GM15510 (cell line): ENCODE measurements around the gene PKD2L1.
A peak's percentile ranks its signal among the peaks of the same experiment; 100 is the strongest.

ENCODE experiments used
- POLR2A ChIP-seq: IDR thresholded peaks from 3 replicates; pipeline ENCODE4 v1.6.1; 2011; ENCODE audit warnings: borderline replicate concordance; ENCODE audit not compliant: insufficient read length; ENCODE audit errors: extremely low read depth

Gene PKD2L1

DNA sequence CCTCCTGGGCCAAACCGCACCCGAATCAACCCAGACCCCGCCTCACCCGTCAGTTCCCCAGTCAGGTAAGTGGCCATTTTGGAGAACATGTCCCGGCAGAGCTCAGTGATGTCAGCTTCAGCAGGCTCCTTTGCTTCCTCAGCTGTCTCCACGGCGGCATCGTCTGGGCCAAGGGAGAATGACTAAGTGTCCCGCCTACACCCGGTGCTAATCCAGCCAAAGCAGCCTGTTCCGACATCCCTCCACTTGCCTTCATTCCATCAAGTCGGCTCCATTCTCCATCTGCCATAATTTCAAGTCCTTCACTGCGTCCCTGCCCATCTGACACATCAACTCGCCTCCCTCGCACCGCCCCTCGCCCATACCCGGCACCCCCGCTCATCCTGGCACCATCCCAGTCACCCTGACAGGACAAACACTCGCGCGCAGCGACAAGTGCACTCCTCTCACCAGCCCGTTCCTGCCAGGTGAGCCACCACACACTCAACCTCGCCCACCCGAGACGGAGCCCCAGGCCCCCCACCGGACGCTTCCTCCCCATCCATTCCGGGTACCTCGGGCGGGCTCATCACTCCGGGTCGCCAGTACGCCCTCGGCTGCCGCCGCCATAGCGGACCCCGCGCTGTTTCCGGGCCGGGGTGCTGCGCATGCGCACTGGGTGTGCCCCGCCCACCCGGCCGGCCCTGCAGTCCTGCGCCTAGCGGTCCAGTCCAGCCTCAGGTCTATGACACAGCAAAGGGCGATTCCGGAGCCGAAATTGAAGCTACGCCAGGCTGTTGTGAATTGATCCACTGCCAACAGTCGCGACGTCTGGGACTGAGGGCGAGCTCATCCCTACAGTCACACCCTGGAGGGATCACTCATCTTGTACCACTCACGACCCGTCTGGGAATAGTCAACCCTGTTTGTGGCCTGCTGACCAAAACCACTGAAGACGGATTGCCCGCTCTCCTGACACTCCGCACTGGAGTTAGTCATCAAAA is 43.7 kb downstream of the PKD2L1 start, which contains the start of gene BLOC1S2:
TSS of gene BLOC1S2 (minus strand) at position 630 of the 983 bp plus-strand sequence. CDS start at position 609, 21 bp downstream.
- TF ChIP-seq POLR2A: peak; percentile 95

DNA sequence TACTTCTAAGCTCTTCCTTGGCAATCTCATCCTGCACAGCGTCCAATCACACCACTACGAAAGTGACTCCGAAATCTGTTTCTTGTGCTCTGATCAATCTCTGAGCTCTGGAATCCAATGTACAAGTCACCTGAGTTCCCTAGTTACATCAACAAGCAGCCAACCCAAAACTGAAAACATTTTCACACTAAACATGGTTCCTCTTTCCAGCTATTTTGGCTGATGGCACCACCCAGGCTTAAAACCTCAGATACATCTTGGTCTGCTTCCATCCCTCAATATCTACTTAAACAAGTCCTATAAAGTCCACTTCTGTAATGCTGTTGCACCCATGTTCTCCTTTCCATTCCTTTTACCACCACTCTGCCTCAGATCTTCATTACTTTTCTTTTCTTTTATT is 47.1 kb downstream of the PKD2L1 start:
- no peak for TF ChIP-seq POLR2A

DNA sequence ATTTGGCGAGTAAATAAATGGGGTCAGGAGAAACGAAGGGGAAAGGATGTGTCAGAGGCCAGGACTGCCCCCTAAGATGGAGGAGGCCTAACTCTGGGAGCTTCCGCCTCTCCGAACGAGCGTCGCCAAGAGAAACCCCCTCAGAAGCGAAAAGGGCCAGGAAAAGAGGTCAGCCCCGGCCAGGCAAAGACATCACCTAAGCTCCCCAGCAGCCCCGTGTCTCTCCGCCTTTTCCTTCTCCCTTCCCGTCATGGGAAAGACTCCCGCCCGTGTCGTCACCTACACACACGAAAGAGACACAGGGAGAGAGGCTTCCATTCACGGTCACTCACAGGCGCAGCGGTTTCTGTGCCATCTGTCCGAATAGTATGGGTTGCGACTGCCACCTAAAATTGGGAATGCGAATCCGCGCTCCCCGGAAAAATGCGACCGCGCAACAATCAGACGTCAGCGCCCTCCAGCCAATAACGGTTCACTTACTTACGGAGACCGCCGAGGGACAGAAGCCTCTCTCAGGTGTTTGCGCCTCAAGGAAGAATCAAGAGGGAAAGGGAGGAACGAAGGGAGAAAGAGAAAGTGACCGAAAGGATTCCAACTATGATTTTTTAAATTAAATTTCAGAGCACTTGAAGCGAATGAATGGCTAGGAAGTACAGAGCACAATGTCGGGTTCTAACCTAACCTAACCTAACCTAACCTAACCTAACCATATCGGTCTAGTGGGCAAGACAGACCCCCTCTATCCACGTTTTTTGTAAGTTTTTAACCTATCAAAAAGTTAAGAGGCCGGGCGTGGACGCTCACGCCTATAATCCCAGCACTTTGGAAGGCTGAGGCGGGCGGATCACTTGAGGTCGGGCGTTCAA is 62.6 kb downstream of the PKD2L1 start, which contains the start of gene CWF19L1:
TSS of gene CWF19L1 (minus strand) at position 400 of the 866 bp plus-strand sequence. CDS start at position 355, 45 bp downstream.
- TF ChIP-seq POLR2A: peak; percentile 50

DNA sequence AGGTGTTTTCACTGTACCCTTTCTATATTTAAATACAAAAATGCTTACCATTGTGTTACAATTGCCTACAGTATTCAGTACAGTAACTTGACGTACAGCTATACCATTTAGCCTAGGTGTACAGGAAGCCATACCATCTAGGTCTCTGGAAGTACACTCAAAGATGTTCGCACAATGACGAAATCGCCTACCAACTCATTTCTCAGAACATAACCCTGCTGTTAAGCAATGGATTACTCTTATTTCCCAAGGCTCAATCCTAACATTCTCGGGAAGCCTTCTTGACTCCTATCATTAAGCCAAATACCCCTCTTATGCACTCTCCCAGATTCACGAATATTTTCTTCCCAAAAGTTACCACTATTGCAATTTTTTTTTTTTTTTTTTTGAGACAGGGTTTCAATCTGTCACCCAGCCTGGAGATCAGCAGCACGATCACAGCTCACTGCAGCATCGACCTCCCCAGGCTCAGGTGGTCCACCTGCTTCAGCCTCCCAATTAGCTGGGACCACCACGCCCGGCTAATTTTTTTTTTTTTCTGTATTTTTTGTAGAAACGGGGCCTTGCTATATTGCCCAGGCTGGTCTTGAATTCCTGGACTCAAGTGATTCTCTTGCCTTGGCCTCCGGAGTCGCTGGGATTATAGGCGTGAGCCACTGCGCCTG is 64.1 kb downstream of the PKD2L1 start:
- no peak for TF ChIP-seq POLR2A

DNA sequence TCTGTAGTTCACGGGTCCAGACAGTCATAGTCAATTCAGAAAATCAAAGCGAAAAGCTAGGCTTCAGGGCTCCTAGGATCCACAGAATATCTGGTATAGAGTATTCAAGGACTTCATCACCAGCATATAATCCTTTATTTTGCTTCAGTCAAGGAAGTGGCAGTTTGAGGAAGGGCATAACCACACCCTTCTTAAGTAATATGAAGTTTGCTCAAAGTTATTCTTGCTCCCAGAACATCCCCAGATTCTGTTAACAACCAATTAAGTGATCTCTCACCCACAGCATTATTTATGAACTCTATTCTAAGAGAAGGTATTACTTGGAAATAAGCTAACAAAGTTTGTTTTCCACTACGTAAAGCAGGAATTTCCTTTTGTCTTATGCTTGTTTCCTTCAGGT is 75.8 kb downstream of the PKD2L1 start:
- no peak for TF ChIP-seq POLR2A

DNA sequence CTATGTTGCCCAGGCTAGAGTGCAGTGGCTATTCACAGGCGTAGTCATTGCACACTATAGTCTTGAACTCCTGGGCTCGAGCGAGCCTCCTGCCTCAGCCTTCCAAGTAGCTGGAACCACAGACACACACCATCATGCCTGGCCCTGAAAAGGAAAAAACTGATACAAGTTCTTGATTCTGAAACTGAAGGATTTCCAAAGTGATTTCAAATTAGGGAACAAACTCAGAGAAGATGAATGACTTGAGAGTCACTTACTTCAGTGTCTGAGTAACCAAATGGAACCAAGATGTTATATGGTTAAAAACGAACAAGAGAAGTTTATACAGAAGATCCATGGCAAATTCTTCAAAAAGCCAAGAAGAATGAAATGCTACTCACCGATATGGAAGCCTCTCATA is 77.0 kb downstream of the PKD2L1 start:
- TF ChIP-seq POLR2A: no peak

DNA sequence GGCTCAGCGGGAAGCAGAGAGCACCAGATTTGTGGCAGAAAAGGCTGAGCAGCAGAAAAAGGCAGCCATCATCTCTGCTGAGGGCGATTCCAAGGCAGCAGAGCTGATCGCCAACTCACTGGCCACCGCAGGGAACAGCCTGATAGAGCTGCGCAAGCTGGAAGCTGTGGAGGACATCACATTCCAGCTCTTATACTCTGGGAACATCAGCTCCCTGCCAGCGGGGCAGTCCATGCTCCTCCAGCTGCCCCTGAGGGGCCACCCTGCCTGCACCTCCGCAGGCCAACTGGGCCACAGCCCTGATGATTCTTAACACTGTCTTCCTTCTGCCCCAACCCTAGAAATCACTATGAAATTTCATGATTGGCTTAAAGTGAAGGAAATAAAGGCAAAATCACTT is 81.2 kb downstream of the PKD2L1 start:
- TF ChIP-seq POLR2A: no peak

DNA sequence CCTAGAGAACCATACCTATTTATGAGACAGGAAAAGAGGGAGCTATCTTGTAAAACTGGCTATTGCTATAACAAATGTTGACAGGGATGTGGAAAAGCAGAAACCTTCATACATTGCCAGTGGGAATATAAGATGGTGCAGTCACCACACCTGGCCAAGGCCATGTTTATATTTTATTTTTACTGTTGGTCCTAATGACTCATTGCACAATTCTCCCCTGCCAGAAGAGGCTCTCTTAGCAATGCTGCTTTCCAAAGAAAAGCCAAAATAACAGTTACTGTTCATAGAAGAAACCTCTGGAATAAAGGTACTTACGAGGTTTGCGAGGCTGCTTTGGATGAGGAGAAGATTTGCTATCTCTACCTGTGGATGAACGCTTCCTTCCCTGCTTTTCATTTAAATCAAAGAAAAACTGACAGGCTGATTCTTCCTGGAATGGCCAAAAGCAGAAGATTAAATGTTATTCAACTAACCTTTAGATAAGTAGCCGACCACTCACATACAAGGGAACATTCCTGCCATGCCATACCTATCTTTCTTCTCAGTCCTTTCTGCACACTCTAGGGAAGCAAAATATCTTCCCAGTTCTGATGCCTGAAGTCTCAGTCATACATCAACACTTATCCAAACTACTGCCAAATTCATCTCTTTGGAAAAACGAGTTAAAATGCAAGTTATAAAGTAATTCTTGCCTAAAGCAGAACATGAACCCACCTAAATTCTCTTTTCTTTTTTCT is 84.4 kb downstream of the PKD2L1 start:
- TF ChIP-seq POLR2A: no peak

DNA sequence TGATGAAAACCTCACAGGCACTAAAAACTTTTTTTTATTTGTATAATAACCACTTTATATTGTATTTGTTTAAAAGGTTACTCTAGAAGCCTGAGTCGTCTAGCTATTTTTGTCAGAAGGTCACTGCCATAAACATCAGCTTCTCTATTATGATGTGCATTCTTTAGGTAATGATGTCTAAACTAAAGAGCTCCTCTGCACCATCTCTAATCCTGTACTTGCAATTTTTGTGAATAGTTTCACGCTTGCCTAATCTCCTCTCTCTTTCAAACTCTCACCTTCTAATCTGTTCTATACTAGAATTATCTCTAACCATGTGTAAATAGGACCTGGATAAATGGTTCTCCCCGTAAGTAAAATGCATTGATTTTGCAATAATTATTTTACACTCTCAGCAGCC is 90.2 kb downstream of the PKD2L1 start:
- TF ChIP-seq POLR2A: no peak

DNA sequence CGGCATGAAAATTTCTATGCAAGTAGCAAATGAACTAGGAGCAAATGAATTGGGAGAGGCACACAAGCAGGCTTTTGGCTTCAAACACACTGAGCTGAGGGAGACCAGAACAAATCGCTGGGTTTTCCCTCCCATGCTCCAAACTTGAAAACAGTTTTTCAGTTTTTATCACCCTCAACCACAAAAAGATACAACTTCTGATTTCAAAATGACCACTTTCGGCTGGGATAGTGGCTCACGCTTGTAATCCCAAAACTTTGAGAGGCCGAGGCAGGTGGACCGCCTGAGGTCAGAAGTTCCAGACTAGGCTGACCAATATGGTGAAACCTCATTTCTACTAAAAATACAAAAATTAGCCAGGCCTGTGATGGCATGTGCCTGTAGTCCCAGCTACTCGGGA is 91.6 kb downstream of the PKD2L1 start:
- TF ChIP-seq POLR2A: no peak
